GM10248 (cell line): Measurements from ENCODE around the gene PRPF6.
A peak's percentile ranks its signal among the peaks of the same experiment; 100 is the strongest.

ENCODE experiments used
- CTCF ChIA-PET: fragments of 300-600 bp; sonication (Branson Sonifier 250); formaldehyde crosslinking; extraction: SDS; loops from one replicate; lab custom pipeline; 2021; ENCODE audit warnings: antibody characterized with exemption; lab: Yijun Ruan, JAX
- POLR2A ChIA-PET: fragments of 350-650 bp; sonication (Branson Sonifier 250); formaldehyde crosslinking; extraction: SDS; loops from one replicate; lab custom pipeline; 2020; ENCODE audit warnings: antibody characterized with exemption; lab: Yijun Ruan, JAX
- DNase-seq: peaks from one replicate; pipeline ENCODE4 v3.0.0; 2012; ENCODE audit errors: extremely low spot score
- TF ChIP-seq, protein P1 (sequence below): IDR thresholded peaks from 2 replicates; pipeline ENCODE4 v1.5.1; 2012; ENCODE audit warnings: mild to moderate bottlenecking, low read depth; ENCODE audit errors: extremely low read depth, missing control alignments, control extremely low read depth

Gene PRPF6

DNA sequence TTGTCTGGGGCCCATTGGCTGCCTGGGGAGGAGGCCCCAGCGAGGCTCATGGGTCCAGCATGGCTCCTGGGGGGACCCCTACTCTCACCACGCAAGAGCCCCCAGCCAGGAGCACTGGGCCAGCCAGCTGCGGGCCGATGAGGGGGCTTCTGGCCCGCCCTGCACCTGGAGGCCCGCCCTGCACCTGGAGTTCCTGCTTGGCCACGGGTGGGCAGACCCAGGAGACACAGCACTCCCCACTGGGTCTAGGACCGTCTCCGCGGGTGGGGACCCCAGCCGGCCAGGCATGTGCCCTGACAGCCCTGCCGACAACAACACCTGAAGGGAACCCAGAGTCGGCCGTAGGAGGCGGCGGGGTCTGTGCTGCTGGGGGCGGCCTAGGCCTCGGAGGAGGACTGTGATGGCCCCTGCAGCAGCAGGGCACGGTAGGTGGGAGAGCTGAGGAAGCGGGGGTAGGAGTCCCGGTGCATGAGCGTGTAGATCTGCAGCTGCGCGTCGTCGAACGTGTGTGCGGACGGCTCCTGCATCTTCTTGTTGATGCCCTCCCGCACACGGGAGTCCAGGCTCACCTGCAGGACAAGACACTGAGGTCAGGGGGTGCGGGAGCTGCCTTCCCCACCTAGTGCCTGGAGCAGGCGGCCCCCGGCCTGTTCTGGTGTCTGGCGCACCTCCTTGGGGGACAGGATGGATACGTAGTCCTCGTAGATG, 92.7 kb downstream of the PRPF6 start:
- POLR2A ChIA-PET: no interaction called here
- TF ChIP-seq, protein P1, sequence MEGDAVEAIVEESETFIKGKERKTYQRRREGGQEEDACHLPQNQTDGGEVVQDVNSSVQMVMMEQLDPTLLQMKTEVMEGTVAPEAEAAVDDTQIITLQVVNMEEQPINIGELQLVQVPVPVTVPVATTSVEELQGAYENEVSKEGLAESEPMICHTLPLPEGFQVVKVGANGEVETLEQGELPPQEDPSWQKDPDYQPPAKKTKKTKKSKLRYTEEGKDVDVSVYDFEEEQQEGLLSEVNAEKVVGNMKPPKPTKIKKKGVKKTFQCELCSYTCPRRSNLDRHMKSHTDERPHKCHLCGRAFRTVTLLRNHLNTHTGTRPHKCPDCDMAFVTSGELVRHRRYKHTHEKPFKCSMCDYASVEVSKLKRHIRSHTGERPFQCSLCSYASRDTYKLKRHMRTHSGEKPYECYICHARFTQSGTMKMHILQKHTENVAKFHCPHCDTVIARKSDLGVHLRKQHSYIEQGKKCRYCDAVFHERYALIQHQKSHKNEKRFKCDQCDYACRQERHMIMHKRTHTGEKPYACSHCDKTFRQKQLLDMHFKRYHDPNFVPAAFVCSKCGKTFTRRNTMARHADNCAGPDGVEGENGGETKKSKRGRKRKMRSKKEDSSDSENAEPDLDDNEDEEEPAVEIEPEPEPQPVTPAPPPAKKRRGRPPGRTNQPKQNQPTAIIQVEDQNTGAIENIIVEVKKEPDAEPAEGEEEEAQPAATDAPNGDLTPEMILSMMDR: no peak
- CTCF ChIA-PET: interaction anchor here (1.5 kb wide), 1 partner anchor 16 kb away, joined by 3 read pairs; no protein-coding TSS in a partner anchor
- DNase-seq: no peak

DNA sequence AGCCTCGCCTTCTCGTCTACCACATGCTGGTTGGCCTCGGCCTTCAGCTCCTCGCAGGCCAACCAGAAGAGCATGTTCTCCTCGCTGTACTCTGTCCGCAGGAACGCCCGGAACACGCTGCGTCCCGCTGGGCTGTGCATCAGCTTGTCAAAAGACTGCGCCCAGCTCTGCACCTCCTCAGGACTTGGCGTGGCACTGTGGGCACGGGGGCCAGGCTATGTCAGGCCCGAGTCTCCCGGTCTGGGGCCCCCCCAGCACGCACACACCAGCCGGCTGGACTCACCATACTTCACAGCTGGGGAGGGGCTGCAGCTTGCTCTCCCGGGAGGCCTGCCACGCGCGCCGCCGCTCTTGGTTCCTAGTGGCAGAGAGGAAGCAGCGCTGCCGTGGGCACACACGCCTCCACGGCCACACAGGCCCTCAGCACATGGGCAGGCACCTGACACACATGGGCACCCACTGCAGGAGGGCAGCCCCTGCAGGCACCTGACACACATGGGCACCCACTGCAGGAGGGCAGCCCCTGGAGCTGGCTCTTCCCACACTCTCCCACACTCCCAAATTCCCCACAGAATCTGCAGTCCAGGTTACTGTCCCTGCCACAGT, 93.4 kb downstream of the PRPF6 start:
- DNase-seq: no peak
- POLR2A ChIA-PET: no interaction called here
- TF ChIP-seq, protein P1: no peak
- CTCF ChIA-PET: interaction anchor here (1.5 kb wide), 1 partner anchor 17 kb away, joined by 3 read pairs; no protein-coding TSS in a partner anchor

DNA sequence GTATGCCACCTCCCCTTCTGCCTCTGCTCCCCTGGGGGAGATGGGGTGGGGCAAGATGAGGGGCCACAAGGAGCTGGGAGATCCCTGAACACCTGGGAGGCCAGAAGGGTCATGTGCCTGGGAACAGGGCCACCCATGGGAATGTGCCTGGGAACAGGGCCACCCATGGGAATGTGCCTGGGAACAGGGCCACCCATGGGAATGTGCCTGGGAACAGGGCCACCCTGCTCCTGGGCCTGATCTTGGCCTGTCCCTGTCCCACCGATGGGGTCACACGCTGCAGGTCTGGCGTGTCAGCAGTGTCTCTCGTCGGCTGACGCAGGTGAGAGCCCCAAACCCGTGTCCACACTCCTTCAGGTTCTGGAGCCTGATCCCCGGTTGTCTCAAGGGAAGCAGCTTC, 94.0 kb downstream of the PRPF6 start:
- no peak for DNase-seq
- TF ChIP-seq, protein P1: no peak
- CTCF ChIA-PET: interaction anchor here (1.6 to 2.6 kb wide), 2 partner anchors 18 to 45 kb away, joined by 5 to 12 read pairs; no protein-coding TSS in a partner anchor
- POLR2A ChIA-PET: no interaction called here

DNA sequence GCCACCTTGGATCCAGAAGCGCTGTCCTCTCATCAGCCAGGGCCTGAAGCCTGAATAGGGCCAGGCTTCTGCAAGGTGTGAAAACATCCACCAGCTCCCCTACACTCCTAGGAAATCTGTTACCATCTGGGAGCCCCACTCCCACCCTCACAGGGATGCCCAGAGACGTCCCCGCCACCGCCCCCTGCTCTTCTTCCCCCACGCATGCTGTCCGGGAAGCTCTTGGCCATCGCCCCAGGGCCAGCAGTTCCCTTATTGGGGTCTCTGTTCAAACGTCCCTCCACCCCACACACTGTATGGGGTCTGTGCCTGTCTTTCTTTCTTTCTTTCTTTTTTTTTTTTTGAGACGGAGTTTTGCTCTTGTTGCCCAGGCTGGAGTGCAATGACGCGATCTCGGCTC, 94.6 kb downstream of the PRPF6 start:
- CTCF ChIA-PET: interaction anchor here (1.6 to 2.6 kb wide), 2 partner anchors 18 to 45 kb away, joined by 5 to 12 read pairs; no protein-coding TSS in a partner anchor
- DNase-seq: no peak
- TF ChIP-seq, protein P1: no peak
- POLR2A ChIA-PET: no interaction called here

DNA sequence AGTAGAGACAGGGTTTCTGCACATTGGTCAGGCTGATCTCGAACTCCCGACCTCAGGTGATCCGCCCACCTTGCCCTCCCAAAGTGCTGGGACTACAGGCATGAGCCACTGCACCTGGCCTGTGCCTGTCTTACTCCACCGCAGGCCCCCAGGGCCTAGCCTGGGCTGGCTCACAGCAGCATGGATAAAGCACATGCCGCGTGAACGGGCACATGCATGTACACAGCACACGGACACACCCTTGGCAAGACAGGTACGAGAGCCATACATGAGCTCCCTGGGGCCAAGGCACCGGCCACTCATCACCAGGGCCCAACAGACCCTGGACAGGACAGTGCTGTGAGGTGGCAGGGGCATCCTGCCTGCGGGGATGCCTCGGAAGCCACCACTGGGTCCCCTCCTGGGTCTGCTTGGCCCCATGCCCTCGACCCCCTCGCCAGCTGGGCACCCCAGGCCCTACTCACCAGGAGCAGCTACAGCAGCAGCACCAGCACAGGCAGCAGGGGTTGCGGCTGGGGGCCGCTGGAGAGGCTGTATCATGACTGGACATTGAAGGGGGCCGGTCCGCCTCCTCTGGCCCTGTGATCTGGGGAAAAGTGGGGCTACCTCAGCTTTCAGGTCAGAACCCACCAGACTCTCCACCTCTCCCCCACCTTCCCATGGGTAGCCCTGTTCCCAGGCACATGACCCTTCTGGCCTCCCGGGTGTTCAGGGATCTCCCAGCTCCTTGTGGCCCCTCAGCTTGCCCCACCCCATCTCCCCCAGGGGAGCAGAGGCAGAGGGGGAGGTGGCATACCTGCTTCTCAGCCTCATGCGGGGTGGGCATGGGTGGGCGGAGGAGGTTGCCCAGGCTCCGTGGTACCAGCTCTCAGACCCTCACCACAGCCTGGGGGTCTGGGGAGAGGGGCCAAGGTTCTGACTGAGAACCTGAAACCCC, 95.4 kb downstream of the PRPF6 start:
- DNase-seq: no peak
- TF ChIP-seq, protein P1: no peak
- POLR2A ChIA-PET: no interaction called here
- CTCF ChIA-PET: interaction anchor here (0.8 to 2.6 kb wide), 4 partner anchors 12 to 44 kb away, joined by 3 to 12 read pairs (median 4); no protein-coding TSS in a partner anchor

DNA sequence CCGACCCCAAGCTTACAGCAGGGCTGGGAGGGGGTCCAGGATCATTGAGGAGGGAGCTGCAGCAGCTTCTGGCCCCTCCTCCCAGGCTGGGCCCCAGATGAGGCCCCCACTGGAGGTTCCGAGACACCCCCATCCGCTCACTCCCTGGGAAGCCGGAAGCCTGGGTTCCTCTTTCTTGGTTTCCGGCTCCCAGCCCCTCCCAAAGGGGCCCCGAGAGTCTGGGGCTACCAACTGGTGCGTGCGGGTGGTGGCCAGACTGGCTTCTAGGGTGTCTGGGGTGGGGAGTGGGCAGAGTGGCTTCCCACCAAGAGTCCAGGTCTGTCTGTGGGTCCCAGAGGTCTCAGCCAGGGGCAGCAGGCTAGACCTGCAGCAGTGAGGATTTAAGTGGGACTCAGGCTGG, 96.2 kb downstream of the PRPF6 start:
- DNase-seq: peak; percentile 63
- CTCF ChIA-PET: interaction anchor here (1.2 to 2.8 kb wide), 3 partner anchors 7 to 43 kb away, joined by 3 to 17 read pairs (median 12); no protein-coding TSS in a partner anchor
- TF ChIP-seq, protein P1: no peak
- POLR2A ChIA-PET: no interaction called here
